Spinal cord (tissue), 10 donors: ENCODE results near the gene POC1B. TPM values are rescaled to one million over a fixed set of nuclear protein-coding genes. Genes with fewer than 3 reads are reported as not detected.
"Not testable (repeated sequence)": the region's sequence is repeated elsewhere in the genome, so short reads cannot be mapped to it uniquely, and the experiment has no call there.

Source experiments
- DNase-seq, 6 donors: peaks; one replicate each; pipeline versions ENCODE4 v3.0.0 to v3.0.0-alpha.2; 2013 to 2015; ENCODE audit warnings: low spot score in 6 of 6, low read depth in 4 of 6
- H3K27ac ChIP-seq: one replicate; pipeline ENCODE4 v1.5.1; 2013; ENCODE audit warnings: low read depth, low read length, control low read depth
- H3K27me3 ChIP-seq: one replicate; pipeline ENCODE4 v1.6.1; 2013; ENCODE audit warnings: low read length; ENCODE audit not compliant: control insufficient read depth, insufficient read depth
- H3K36me3 ChIP-seq: one replicate; pipeline ENCODE4 v1.6.1; 2013; ENCODE audit warnings: low read length; ENCODE audit not compliant: control insufficient read depth, insufficient read depth
- H3K4me1 ChIP-seq: one replicate; pipeline ENCODE4 v1.6.1; 2013; ENCODE audit warnings: low read length; ENCODE audit not compliant: control insufficient read depth, insufficient read depth
- H3K4me3 ChIP-seq: one replicate; pipeline ENCODE4 v1.5.1; 2013; ENCODE audit warnings: low read depth, low read length, control low read depth
- H3K9me3 ChIP-seq: one replicate; pipeline ENCODE4 v1.6.1; 2013; ENCODE audit warnings: low read length; ENCODE audit not compliant: control insufficient read depth, insufficient read depth
- WGBS: methylation state at CpG from one replicate; pipeline ENCODE4 v1.1.5; 2013; ENCODE audit warnings: missing lambda C conversion rate; ENCODE audit not compliant: insufficient coverage; 5-methylcytosine and 5-hydroxymethylcytosine counted together
- polyA plus RNA-seq, 2 donors: library from polyadenylated mRNA; unstranded; fragments of 120-200 nt; gene quantifications; one replicate each; pipeline ENCODE4 v1.2.1, GENCODE V29; 2013; ENCODE audit not compliant: insufficient read length in 2 of 2
- total RNA-seq, 2 donors: library from RNA; depleted of rRNA in 1 of 2; stranded (reverse); fragments of 120-200 nt in 1 of 2; fragments of >200 nt in 1 of 2; gene quantifications; one replicate each; pipeline versions ENCODE4 v1.2.3 to v1.2.4, GENCODE V29; 2013 to 2014
- donor health status: healthy.

Gene POC1B
- total and polyA plus RNA-seq, 4 donors, result 11.7 to 56.4 (median 21.5) TPM

DNA sequence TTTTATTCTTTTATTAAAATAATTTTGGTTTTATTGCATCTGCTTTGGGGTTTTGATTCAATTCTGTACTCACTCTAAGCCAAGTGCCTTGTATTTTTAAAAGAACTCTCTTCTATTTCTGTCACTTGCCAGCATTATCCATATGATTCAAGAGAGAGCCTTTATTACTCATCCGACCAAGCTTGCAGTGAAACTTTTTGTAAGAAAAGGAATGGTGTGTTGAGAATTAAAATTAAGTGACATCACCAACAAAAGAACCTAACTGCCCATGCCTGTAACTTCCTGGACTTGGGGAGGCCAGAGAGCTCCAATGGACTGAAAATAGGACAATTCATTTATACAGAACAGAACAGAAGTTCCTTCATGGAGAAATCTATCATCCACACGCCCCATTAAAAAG, 53.3 kb downstream of the POC1B start:
- Histone ChIP-seq H3K4me1 (no peaks in the 10 kb centered on the region), H3K27ac (no peak overlapping the region), H3K9me3 (no peaks in the 10 kb centered on the region), H3K4me3 (no peak overlapping the region), H3K36me3 (no peaks in the 10 kb centered on the region), H3K27me3 (no peaks in the 10 kb centered on the region)
- WGBS, result 80% methylated on average over 1 of the region's 2 CpGs
- no peak for DNase-seq

- Histone ChIP-seq H3K4me3 (no peak overlapping the region), H3K9me3 (no peaks in the 10 kb centered on the region), H3K4me1 (no peaks in the 10 kb centered on the region), H3K27me3 (no peaks in the 10 kb centered on the region), H3K27ac (no peak overlapping the region), H3K36me3 (no peaks in the 10 kb centered on the region)
- WGBS, result no CpG with 5 or more reads among the region's 3 CpGs
- DNase-seq, result peak in 2 of 6 donors; percentile 50 to 61
These were observed 54.9 kb downstream of the POC1B start for GRCh38 chr12:89470741-89471509.

DNA sequence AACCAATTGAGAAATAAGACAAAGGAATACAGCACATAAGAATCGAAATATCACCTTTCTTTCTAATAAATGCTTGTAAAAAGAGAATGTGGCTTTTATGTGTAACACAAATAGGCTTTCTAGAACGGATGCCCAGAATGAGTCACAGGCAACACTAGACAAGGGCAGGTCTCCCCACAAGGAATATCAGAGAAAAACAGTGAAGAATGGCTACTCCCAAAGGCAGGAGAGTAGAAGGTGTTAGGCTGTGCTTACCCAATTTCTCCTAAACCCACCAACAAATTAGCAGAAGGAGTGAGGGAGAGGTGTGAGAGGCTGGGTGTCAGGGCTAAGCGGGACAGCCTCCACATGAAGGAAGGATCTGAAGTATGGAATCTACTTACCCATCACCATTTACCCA, 56.5 kb downstream of the POC1B start:
- no peak for DNase-seq
- H3K9me3 ChIP-seq, result no peaks in the 10 kb centered on the region
- no peaks in the 10 kb centered on the region for H3K4me1 ChIP-seq
- H3K27me3 ChIP-seq, result no peaks in the 10 kb centered on the region
- H3K36me3 ChIP-seq, result no peaks in the 10 kb centered on the region
- H3K4me3 ChIP-seq, result no peak overlapping the region
- WGBS, result no CpG with 5 or more reads among the region's 3 CpGs
- no peak overlapping the region for H3K27ac ChIP-seq

DNA sequence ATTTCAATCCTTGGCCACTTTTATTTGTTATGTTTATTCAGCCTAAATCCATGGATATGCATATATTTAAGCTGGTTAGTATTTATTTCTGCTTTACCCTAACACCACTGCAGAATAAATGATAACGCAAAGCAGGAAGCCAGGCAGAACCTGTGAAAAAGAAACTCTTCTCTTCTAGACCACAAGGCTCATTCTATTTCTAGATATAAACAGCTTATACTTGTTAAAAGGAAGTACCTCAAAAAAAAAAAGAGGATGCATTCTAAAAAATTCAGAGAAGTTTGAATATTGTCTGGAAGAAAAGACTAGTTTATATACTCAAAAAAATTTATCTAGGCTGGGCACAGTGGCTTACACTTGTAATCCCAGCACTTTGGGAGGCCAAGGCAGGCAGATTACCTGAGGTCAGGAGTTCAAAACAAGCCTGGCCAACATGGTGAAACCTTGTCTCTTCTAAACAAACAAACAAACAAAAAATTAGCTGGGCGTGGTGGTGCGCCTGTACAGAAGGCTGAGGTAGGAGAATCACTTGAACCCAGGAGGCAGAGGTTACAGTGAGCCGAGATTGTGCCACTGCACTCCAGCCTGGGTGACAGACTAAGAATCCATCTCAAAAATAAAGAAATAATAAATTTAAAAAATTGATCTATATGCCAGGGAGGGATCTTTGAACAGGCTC, 57.1 kb downstream of the POC1B start:
- no peaks in the 10 kb centered on the region for H3K36me3 ChIP-seq
- H3K4me1 ChIP-seq, result no peaks in the 10 kb centered on the region
- no peak for DNase-seq
- no CpG with 5 or more reads among the region's 4 CpGs for WGBS
- no peaks in the 10 kb centered on the region for H3K9me3 ChIP-seq
- H3K27me3 ChIP-seq, result no peaks in the 10 kb centered on the region
- no peak overlapping the region for H3K4me3 ChIP-seq
- no peak overlapping the region for H3K27ac ChIP-seq

- Histone ChIP-seq H3K9me3 (no peaks in the 10 kb centered on the region), H3K36me3 (no peaks in the 10 kb centered on the region), H3K27me3 (no peaks in the 10 kb centered on the region), H3K4me1 (no peaks in the 10 kb centered on the region), H3K4me3 (no peak overlapping the region), H3K27ac (no peak overlapping the region)
- no CpG with 5 or more reads among the region's 1 CpG for whole genome bisulfite sequencing
- DNase-seq, result no peak
These were observed 57.8 kb downstream of the POC1B start for GRCh38 chr12:89468017-89468416.

DNA sequence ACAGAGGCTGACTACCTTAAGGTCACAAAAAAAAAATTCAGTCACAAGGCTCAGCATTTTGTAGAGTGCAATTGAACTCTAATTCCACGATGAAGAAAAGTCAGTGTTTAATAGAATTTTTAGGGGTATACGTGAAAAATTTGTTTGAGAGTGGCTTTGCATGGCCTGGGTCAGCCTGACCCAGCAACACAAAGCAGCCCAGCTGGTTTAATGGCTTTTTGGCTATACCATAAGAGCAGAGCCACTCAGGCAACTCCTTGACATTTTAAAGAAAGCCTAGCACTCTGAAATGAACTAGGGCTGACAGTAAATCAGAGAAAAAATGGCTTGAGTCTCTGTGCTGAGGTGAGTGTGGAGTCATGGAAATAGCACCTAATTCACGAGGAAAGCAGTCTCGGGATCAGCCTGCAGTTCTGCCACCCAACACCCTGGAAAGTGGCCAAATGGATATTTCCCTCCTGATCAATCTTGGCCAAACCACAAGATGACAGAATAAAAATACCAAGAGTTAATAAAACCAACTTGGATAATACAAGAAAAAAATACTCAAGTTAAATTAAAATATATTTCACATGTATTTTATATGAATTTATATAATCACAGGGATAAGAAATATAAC, 60.8 kb downstream of the POC1B start:
- no CpG with 5 or more reads among the region's 4 CpGs for WGBS
- Histone ChIP-seq H3K9me3 (no peaks in the 10 kb centered on the region), H3K27ac (no peak overlapping the region), H3K36me3 (no peaks in the 10 kb centered on the region), H3K4me3 (no peak overlapping the region), H3K4me1 (no peaks in the 10 kb centered on the region), H3K27me3 (no peaks in the 10 kb centered on the region)
- DNase-seq, result no peak

DNA sequence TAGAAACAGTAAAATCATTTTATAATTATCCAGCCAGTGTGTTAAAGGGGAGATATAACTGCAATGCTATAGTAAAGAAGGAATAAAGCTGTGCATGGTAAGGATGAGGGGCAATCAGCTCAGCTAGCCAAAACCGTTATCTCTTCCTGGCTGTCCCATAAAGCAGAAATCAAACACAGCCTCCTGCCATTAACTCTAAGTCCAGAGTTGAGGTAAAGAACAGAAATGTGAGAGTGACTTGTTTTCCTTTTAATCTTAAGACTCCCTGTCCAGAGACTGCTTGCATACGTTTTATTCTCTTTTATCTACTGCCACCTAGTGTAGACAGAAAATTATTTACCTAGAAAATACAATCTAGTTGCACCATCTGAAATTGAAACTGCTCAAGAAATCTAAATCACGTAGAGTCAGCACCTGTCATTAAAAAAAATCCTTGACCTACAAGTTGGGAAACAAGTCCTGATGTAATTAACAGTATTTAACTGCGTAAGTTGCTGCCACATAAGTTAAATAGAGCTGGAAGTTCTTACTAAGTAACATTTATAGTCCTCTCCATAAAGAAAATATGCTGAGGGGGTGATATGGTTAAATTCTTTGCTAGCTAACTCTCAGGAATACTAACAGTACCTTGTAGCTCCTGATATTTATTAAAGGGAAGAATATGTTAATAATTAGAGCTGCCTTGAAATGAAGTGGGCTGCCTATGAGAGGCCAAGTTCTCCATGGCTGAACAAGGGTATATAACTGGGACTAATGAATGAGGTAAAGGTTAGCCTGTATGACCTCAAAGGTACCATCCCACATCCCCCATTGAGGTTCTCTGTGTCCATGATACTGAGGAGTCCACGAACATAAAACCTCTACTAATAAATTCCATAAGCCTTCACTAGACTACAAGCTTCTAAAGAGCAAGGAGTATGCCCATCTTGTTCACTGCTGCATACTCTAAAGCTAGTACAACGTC, 63.9 kb downstream of the POC1B start:
- H3K4me1 ChIP-seq, result no peaks in the 10 kb centered on the region

DNA sequence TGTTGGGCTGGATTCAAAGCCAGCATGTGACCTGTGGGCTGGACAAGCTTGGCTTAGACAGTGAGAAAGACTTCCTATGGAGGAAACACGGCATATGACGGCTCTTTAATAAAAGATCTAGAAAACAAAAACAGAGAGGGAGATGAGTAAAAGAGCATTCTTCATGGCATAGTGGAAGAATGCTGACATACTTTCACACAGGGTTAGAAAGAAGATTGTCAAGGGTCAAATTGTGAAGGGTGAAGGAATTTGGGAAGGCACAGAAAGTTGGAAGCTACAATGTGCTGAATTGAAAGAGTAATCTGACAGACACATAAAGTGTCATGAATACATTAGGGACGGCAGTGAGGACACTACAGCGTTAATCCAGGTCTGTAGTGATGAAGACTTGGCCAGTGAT, 64.7 kb downstream of the POC1B start:
- no peak overlapping the region for H3K27ac ChIP-seq
- H3K27me3 ChIP-seq, result no peaks in the 10 kb centered on the region
- H3K4me1 ChIP-seq, result no peaks in the 10 kb centered on the region
- 60% methylated on average over 3 of the region's 4 CpGs for WGBS
- H3K4me3 ChIP-seq, result no peak overlapping the region
- H3K36me3 ChIP-seq, result no peaks in the 10 kb centered on the region
- no peaks in the 10 kb centered on the region for H3K9me3 ChIP-seq
- no peak for DNase-seq

More for the DNA sequence above, 63.9 kb downstream of the POC1B start:
- no peaks in the 10 kb centered on the region for H3K27me3 ChIP-seq
- DNase-seq, result peak in 4 of 6 donors; percentile 35 to 89 (median 56)
- H3K9me3 ChIP-seq, result no peaks in the 10 kb centered on the region
- no CpG with 5 or more reads among the region's 6 CpGs for WGBS
- H3K4me3 ChIP-seq, result no peak overlapping the region
- H3K36me3 ChIP-seq, result no peaks in the 10 kb centered on the region
- no peak overlapping the region for H3K27ac ChIP-seq

GRCh38 chr12:89459279-89459678, 66.6 kb downstream of the POC1B start:
- no CpG with 5 or more reads among the region's 4 CpGs for WGBS
- H3K4me3 ChIP-seq, H3K27ac ChIP-seq, H3K9me3 ChIP-seq, DNase-seq, H3K27me3 ChIP-seq, H3K4me1 ChIP-seq, H3K36me3 ChIP-seq: not testable (repeated sequence)
